DMS79 treated with DMSO at 0.1 percent for 48 hours (cell line): ENCODE measurements around the gene KHDRBS1.
"Not testable (repeated sequence)": the region's sequence is repeated elsewhere in the genome, so short reads cannot be mapped to it uniquely, and the experiment has no call there.

ENCODE experiments used
- DNase-seq: peaks from one replicate; lab custom pipeline; 2025; lab: John Stamatoyannopoulos, UW

KHDRBS1 gene

DNA sequence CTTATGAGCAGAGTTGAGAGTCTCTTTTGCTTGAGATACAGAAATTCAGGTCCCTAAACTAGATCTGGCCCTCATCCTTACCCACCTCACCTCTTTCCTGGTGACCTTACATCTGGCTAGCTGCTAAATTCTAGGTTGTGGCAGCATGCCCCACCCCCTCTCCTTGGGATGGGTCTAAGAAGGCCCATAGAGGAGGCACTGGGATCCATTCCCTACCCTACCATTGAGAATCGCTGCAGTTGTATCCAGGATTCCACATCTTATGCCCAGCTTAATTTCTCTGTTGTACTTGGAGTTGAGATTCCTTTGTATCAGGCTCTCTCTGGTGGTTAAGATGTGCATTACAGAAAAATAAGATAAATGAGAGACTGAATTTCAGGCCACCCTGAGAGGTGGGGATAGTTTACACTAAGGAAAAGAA, 49.6 kb downstream of the KHDRBS1 start:
- DNase-seq = peak; percentile 74

DNA sequence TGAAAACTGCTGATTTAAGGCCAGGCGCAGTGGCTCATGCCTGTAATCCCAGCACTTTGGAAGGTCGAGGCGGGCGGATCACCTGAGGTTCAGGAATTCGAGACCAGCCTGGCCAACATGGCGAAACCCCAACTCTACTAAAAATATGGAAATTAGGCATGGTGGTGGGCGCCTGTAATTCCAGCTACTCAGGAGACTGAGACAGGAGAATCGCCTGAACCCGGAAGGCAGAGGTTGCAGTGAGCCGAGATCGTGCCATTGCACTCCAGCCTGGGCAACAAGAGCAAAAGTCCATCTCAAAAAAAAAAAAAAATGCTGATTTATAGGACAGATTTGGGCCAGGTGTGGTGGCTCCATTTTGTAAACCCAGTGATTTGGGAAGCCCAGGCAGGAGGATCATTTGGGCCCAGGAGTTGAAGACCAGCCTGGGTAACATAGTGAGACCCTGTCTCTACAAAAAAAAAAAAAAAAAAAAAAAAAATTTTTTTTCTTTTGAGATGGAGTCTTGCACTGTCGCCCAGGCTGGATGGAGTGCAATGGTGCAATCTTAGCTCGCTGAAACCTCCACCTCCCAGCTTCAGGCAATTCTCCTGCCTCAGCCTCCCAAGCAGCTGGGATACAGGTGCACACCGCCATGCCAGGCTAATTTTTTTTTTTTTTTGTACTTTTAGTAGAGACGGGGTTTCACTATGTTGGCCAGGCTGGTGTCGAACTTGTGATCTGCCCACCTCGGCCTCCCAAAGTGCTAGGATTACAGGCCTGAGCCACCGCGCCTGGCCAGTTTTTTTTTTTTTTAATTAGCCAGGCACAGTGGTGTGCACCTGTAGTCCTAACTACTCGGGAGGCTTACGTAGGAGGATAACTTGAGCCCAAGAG, 52.2 kb downstream of the KHDRBS1 start:
- not testable (repeated sequence) for DNase-seq

DNA sequence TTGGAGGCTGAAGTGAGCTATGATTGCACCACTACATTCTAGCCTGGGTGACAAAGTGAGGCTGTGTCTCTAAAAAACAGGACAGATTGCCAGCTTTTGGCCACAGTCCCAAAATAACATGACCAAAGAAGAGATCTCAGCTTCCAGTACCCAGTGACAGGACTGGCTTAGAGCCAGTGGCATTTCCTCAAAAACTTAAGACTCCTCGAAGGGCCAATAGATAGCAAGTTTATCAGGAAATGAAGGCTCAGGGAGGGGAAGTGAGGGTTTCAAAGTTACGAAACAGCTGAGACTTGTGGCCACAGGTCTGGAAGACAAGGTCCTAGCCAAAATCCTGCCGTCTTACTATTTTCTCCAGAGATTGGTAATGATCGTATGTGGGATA, 52.8 kb downstream of the KHDRBS1 start:
- peak; percentile 85 for DNase-seq

DNA sequence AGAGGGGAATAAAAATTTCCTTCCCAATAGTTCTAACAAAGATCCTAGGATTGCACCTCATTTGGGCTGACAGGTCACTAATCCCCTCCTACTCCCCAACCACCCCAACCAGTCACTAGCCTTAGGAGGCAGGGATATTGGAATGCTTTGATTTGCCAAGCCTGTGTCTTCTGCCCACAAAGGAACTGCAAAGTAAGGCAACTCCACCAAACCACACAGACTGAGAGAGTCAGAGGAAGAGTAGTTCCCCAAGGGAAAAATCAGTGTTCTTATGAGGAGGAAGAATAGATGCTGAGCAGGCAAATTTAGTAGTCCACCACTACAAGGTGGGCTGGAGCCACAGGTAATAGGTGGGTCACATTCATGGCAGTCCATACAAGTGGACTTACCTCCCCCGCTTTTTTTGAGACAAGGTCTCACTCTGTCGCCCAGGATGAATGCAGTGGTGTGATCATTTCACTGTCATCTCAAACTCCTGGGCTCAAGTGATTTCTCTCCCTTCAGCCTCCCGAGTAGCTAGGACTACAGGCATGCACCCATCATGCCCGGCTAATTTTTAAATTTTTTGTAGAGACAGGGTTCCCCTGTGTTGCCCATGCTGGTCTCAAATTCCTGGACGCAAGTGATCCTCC, 55.4 kb downstream of the KHDRBS1 start:
- DNase-seq = no peak

DNA sequence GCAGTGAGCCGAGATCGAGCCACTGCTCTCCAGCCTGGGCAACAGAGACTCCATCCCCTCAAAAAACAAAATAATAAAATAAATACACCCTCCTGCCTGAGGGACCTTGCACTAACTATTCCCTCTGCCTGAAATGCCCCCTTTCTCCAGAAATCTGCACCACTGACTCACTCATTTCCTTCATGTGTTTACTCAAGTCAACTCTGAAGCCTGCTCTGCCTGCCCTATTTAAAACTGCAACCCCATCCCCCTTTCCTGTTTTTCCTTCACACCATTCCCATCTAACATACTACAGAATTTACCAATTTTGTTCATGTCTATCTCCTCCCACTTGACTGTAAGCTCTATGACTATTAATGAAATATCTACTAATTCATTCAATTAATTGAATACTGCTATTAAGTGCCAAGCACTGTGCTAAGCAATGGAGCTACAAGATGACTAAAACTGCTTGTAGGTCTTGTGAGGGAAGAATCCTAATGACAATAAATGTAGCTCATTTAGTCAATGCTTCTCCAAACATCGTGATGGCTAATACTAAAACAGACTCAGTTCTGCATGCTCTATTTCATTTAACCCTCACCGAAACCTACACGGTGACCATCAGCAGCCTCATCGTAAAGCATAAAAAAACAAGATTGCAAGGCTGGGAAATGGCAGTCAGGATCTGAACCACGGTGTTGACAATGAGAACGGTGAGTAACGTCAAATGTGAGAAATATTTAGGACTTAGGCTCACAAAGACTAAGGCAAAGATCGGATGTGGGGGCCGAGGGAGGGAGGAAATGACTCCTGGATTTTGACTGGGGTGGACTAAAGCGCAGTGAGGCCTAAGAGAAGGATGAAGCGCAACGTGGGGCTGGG, 58.3 kb downstream of the KHDRBS1 start:
- DNase-seq = peak; percentile 83

DNA sequence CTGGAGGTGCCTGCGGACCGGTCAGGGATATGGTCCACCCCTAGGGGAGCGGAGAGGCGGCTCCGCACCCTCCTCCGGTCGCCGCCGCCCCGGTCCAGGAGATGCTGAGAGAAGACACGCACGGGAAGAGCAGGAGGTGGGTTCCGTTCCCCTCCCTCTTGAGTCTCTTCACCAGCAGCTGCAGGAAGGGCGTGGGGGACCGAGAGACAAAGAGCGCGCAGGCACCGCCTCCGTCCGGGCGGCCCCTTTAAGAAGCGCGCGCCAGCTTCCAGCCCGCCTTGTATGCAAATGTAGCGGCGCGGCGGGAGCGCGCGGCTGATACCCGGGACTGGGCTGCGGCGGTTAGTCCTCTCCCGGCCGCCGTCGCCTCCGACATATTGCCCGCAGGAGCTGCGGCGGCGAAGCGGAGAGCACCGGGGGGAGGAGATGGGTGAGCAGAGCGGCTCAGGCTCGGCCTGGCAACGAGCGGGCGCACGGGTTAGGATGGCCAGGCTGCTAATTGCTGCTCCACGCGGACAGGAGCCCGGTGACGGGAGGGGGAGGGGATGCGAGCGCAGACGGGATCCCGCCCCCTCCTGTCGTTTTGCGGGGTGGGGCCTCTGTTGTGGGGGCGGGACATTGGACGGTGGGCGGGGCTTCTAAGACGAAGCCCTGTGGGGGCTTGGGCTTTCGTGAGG, 59.1 kb downstream of the KHDRBS1 start, which contains the start of gene TMEM39B:
TSS of gene TMEM39B (plus strand) at position 318 of the 677 bp plus-strand sequence. CDS start at position 427, 109 bp downstream.
- peak; percentile 95 for DNase-seq

DNA sequence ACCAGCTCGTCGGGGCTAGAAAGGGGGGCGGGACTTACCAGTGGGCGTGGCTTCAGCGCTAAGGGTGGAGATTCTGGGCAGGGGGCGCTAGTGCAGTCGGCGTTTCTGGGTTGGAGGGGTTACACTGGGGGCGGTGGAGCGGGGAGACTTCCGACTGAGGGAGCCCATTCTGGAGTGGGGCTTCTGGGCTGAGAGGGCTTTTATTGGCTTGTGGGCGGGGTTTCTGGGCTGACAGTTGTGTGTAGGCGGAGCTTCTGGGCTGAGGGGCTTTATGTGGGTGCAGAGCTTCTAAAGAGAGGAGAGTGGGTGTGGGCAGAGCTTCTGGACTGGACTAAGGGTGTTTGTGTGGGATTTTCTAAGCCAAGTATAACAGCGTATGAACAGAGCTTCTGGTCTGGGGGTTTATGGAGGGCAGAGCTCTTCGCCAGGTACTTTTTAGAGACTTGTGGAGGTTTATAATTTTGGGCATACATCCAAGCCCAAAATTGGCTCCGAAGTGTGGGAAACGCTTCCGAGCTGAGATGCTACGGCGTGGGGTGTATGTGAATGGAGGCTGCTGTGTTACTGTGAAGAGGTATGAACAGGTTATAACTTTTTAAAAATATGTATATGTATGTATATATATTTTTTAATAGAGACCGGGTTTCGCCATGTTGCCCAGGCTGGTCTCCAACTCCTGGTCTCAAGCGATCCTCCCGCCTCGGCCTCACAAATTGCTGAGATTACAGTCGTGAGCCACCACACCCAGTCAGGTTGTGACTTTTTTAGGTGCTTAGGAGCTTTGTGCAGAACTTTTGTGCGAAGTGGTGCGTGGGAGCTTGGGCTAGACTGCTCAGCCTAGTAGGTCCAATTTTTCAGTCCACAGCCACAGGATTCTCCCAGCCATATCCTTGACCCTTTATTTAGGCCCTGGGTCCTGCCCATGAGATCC, 59.9 kb downstream of the KHDRBS1 start:
- peak; percentile 92 for DNase-seq

DNA sequence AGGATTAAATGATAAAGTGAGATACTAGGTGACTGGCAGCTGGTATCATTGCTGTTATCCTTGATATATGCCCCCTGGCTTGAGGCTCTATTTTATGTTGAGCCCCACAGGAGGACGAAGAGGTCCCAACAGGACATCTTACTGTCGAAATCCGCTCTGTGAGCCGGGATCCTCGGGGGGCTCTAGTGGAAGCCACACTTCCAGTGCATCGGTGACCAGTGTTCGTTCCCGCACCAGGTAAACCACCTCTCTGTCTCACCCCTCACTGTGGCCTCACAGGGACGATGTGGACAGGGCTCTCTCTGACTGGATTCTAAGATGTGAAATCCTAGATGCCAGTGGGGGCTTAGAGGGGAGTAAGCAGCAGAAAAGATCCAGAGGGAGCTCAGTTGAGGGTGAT, 61.2 kb downstream of the KHDRBS1 start:
- no peak for DNase-seq

DNA sequence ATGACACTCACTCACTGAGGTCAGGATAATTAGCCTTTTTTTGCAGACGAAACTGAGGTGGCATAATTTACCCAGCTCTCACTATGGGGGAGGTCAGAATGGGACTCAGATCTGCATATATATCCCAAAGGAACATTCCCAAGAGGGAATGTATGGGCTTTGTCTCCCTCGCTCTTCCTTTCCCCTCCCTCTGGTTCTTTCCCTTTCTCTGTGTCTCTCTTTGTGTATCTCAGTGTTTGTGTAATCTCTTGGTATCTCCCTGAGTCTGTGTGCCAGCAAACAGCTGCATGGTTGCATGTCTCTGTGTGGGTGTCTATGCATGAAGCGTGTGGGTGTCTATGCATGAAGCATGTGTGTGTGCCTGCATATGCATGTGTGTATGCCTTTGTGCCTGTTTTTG, 63.8 kb downstream of the KHDRBS1 start:
- DNase-seq = no peak

DNA sequence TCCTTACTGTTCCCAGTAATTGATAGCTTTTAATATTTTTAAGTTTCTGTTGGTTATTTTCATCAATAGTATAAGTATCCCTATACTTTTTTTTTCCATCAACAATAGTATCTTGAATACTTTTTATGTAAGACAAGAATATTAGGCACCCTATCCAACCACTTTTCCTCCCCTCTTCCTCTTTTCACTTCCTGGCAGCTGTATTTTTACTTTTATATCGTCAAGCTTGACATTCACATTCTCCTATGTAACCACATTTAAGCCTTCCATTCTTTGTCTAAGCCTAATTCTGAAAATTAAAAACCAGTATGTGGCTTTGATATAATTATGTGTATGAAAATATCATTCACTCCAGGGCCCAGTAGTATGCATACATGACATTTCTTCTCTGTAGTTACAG, 68.4 kb downstream of the KHDRBS1 start:
- no peak for DNase-seq

DNA sequence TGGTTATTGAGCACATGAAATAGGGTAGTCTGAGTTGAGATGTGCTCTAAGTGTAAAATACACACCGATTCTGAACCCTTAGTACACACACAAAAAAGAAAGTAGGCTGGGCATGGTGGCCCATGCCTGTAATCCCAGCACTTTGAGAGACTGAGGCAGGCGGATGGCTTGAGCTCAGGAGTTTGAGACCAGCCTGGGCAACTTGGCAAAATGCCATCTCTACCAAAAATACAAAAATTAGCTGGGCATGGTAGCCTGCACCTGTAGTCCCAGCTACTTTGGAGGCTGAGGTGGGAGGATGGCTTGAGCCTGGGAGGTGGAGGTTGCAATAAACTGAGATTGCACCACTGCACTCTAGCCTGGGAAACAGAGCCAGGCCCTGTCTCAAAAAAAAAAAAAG, 72.7 kb downstream of the KHDRBS1 start:
- not testable (repeated sequence) for DNase-seq

DNA sequence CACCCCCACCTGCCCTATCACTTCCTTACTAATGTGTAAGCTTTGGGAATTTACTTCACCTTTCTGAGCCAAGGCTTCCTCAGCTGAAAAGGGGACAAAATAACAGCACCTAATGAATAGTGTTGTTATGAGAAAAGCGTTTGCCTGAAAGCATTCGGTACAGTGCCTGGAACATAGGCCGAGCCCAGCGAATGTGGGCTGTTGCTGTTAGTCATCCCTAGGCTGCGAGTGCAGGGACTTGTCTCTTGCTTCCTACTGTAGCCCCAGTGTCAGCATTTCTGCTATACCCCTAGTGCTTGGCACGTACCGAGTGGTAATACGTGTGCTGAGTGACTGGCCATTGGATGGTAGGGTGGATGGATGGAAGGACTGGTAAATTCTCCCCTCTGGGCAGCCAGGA, 77.5 kb downstream of the KHDRBS1 start:
- DNase-seq = no peak

DNA sequence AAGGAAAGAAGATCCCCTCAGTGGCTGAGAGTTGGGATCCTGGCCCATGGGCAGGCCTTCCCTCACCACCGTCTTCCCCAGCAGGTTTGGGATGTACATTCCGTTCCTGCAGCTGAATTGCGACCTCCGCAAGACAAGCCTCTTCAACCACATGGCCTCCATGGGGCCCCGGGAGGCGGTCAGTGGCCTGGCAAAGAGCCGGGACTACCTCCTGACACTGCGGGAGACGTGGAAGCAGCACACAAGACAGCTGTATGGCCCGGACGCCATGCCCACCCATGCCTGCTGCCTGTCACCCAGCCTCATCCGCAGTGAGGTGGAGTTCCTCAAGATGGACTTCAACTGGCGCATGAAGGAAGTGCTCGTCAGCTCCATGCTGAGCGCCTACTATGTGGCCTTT, 77.9 kb downstream of the KHDRBS1 start:
- DNase-seq = no peak
